Liver (tissue), 9 donors: ENCODE measurements around the gene ANTXR2. TPM values are rescaled to one million over a fixed set of nuclear protein-coding genes. Genes with fewer than 3 reads are reported as not detected.

Source experiments
- DNase-seq: peaks from one replicate; pipeline ENCODE4 v3.0.0-alpha.2; 2017; ENCODE audit warnings: low spot score
- H3K27ac ChIP-seq, 2 donors: one replicate each; pipeline ENCODE4 v1.7.0; 2013; ENCODE audit warnings: inconsistent platforms in 2 of 2, low read length in 2 of 2, control low read depth in 1 of 2, low read depth in 1 of 2, mild to moderate bottlenecking in 1 of 2
- H3K27me3 ChIP-seq, 4 donors: one replicate each; pipeline versions ENCODE4 v1.6.1 to v1.7.0; 2013; ENCODE audit warnings: low read length in 3 of 4, inconsistent platforms in 1 of 4, mild to moderate bottlenecking in 1 of 4, moderate library complexity in 1 of 4; ENCODE audit not compliant: control insufficient read depth in 4 of 4, insufficient read depth in 4 of 4
- H3K36me3 ChIP-seq, 4 donors: one replicate each; pipeline versions ENCODE4 v1.6.1 to v1.7.0; 2013; ENCODE audit warnings: low read length in 3 of 4, mild to moderate bottlenecking in 3 of 4, low read depth in 1 of 4, moderate library complexity in 1 of 4; ENCODE audit not compliant: control insufficient read depth in 4 of 4, insufficient read depth in 3 of 4
- H3K4me1 ChIP-seq, 4 donors: one replicate each; pipeline versions ENCODE4 v1.6.1 to v1.7.0; 2013; ENCODE audit warnings: low read length in 3 of 4, mild to moderate bottlenecking in 3 of 4, moderate library complexity in 1 of 4; ENCODE audit not compliant: control insufficient read depth in 4 of 4, insufficient read depth in 4 of 4
- H3K4me3 ChIP-seq, 3 donors: one replicate each; pipeline versions ENCODE4 v1.6.1 to v1.7.0; 2013; ENCODE audit warnings: low read length in 3 of 3, control low read depth in 1 of 3, low read depth in 1 of 3, mild to moderate bottlenecking in 1 of 3
- H3K9ac ChIP-seq, 2 donors: one replicate each; pipeline ENCODE4 v1.7.0; 2013; ENCODE audit warnings: low read length in 2 of 2, mild to moderate bottlenecking in 2 of 2, moderate library complexity in 2 of 2, control low read depth in 1 of 2, low read depth in 1 of 2
- H3K9me3 ChIP-seq, 4 donors: one replicate each; pipeline versions ENCODE4 v1.6.1 to v1.7.0; 2013; ENCODE audit warnings: low read length in 3 of 4; ENCODE audit not compliant: control insufficient read depth in 4 of 4
- FOXA1 ChIP-seq: IDR thresholded peaks from 2 replicates; pipeline ENCODE4 v1.6.1; 2016; ENCODE audit warnings: antibody characterized with exemption
- GABPA ChIP-seq, 2 donors: IDR thresholded peaks in 1 of 2; conservative IDR thresholded peaks in 1 of 2; 2 replicates each; pipeline ENCODE4 v1.6.1; 2016; ENCODE audit warnings: antibody characterized with exemption in 2 of 2, mild to moderate bottlenecking in 1 of 2, moderate library complexity in 1 of 2
- HNF4A ChIP-seq, 2 donors: conservative IDR thresholded peaks; 2 replicates each; pipeline ENCODE4 v1.6.1; 2016; ENCODE audit warnings: antibody characterized with exemption in 2 of 2, mild to moderate bottlenecking in 2 of 2
- NR2F2 ChIP-seq: IDR thresholded peaks from 2 replicates; pipeline ENCODE4 v1.6.1; 2016; ENCODE audit warnings: antibody characterized with exemption
- RXRA ChIP-seq, 2 donors: IDR thresholded peaks; 2 replicates each; pipeline ENCODE4 v1.6.1; 2017 to 2018; ENCODE audit warnings: antibody characterized with exemption in 2 of 2, mild to moderate bottlenecking in 1 of 2
- SP1 ChIP-seq: IDR thresholded peaks from 2 replicates; pipeline ENCODE4 v1.6.1; 2018; ENCODE audit warnings: antibody characterized with exemption, mild to moderate bottlenecking
- TAF1 ChIP-seq: conservative IDR thresholded peaks from 2 replicates; pipeline ENCODE4 v1.6.1; 2016; ENCODE audit warnings: antibody characterized with exemption, mild to moderate bottlenecking
- WGBS: extraction: QIAGEN DNeasy Blood & Tissue Kit; methylation state at CpG from one replicate; pipeline ENCODE4 v1.1.7; 2013; 5-methylcytosine and 5-hydroxymethylcytosine counted together
- polyA plus RNA-seq, 2 donors: library from polyadenylated mRNA; stranded (reverse) in 1 of 2; unstranded in 1 of 2; fragments of 200-250 nt in 1 of 2; fragments of >200 nt in 1 of 2; fragmentation: Nextera tagmentation in 1 of 2; extraction: Ambion mirVana in 1 of 2; gene quantifications; one replicate each; pipeline versions ENCODE4 v1.2.1 to v1.2.3, GENCODE V29; 2013 to 2015
- total RNA-seq, 2 donors: library from RNA; depleted of rRNA; stranded (reverse); fragments of >200 nt; gene quantifications; one replicate each; pipeline ENCODE4 v1.2.3, GENCODE V29; 2014
- TF ChIP-seq, protein P1 (sequence below): IDR thresholded peaks from 2 replicates; pipeline ENCODE4 v1.6.1; 2016; ENCODE audit warnings: antibody characterized with exemption
- TF ChIP-seq, protein P2 (sequence below): fragments of 150-350 bp; IDR thresholded peaks from 2 replicates; pipeline ENCODE4 v1.5.1; 2017; ENCODE audit warnings: improper control_type of control experiment, low read depth, low read length; ENCODE audit not compliant: missing input control
- TF ChIP-seq, protein P3 (sequence below): IDR thresholded peaks from 2 replicates; pipeline ENCODE4 v1.6.1; 2016; ENCODE audit warnings: antibody characterized with exemption
- TF ChIP-seq, protein P4 (sequence below): IDR thresholded peaks from 2 replicates; pipeline ENCODE4 v1.6.1; 2016; ENCODE audit warnings: antibody characterized with exemption
- donor health status: healthy.
- donor health status: healthy.
- donor health status: healthy.
- donor health status: healthy.
- donor health status: healthy.

ANTXR2 gene
- total and polyA plus RNA-seq, 4 donors: 16.1 to 30.5 (median 21.3) TPM

DNA sequence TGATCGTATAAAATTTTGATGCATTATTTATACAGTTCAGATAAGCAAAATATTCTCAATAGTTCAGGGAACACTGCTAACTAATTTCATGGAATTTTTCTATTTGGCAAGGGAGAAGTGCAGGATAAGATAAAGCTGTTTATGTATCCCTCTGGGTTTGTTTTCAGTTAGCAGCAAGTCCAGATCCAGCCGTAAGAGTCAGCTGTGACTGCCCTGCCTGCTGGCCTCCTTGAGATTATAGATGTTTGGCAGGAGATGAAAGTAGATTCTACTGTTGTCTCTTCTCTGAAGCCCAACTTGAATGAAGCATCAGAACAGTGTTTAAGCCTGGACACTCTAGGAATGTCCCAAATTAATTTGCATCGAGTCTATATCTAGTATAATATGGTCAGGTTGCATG lies 29.5 kb downstream of the ANTXR2 start:
- TF ChIP-seq FOXA1: no peak
- peak; percentile 23 for TF ChIP-seq NR2F2
- H3K27ac ChIP-seq: no peak overlapping the region

DNA sequence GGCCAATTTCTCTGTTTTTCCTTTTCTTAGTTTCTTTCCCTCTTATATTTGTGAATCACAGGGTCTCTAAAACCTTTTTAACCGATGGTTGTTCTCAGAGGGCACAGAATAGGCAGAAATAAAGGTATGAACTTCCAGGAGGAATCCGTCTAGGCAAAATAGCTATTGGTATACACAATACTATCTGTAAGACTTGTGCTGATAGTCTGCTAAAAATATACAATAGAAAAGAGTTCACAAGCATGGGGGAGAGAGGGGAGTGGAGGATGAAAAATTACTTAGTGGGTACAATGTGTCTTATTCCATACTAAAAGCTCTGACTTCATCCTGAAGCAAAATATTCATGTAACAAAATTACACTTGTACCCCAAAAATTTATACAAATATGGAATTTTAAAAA lies 30.2 kb downstream of the ANTXR2 start:
- Histone ChIP-seq H3K36me3 (peaks cover 2 to 18% (median 7%) of the 10 kb centered on the region in 4 donors), H3K27me3 (no peaks in the 10 kb centered on the region), H3K27ac (no peak overlapping the region), H3K4me3 (no peak overlapping the region), H3K9ac (no peak overlapping the region), H3K9me3 (no peaks in the 10 kb centered on the region), H3K4me1 (no peaks in the 10 kb centered on the region)
- 93% methylated on average over 2 of the region's 2 CpGs for WGBS
- TF ChIP-seq GABPA (IDR thresholded peaks at IDR 0.05 in 1 of 2, conservative IDR thresholded peaks at IDR 0.05 in 1 of 2) (no peak), HNF4A (conservative IDR thresholded peaks at IDR 0.05) (no peak), RXRA (IDR thresholded peaks at IDR 0.05) (no peak)
- TF ChIP-seq, protein P1, sequence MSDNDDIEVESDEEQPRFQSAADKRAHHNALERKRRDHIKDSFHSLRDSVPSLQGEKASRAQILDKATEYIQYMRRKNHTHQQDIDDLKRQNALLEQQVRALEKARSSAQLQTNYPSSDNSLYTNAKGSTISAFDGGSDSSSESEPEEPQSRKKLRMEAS: no peak
- TF ChIP-seq, protein P2, sequence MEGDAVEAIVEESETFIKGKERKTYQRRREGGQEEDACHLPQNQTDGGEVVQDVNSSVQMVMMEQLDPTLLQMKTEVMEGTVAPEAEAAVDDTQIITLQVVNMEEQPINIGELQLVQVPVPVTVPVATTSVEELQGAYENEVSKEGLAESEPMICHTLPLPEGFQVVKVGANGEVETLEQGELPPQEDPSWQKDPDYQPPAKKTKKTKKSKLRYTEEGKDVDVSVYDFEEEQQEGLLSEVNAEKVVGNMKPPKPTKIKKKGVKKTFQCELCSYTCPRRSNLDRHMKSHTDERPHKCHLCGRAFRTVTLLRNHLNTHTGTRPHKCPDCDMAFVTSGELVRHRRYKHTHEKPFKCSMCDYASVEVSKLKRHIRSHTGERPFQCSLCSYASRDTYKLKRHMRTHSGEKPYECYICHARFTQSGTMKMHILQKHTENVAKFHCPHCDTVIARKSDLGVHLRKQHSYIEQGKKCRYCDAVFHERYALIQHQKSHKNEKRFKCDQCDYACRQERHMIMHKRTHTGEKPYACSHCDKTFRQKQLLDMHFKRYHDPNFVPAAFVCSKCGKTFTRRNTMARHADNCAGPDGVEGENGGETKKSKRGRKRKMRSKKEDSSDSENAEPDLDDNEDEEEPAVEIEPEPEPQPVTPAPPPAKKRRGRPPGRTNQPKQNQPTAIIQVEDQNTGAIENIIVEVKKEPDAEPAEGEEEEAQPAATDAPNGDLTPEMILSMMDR: no peak
- TF ChIP-seq, protein P3, sequence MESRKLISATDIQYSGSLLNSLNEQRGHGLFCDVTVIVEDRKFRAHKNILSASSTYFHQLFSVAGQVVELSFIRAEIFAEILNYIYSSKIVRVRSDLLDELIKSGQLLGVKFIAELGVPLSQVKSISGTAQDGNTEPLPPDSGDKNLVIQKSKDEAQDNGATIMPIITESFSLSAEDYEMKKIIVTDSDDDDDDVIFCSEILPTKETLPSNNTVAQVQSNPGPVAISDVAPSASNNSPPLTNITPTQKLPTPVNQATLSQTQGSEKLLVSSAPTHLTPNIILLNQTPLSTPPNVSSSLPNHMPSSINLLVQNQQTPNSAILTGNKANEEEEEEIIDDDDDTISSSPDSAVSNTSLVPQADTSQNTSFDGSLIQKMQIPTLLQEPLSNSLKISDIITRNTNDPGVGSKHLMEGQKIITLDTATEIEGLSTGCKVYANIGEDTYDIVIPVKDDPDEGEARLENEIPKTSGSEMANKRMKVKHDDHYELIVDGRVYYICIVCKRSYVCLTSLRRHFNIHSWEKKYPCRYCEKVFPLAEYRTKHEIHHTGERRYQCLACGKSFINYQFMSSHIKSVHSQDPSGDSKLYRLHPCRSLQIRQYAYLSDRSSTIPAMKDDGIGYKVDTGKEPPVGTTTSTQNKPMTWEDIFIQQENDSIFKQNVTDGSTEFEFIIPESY: no peak
- no peak for DNase-seq

More for the DNA sequence above, 29.5 kb downstream of the ANTXR2 start:
- H3K9ac ChIP-seq: no peak overlapping the region
- H3K36me3 ChIP-seq: peaks cover 2 to 22% (median 7%) of the 10 kb centered on the region in 4 donors
- no peaks in the 10 kb centered on the region for H3K27me3 ChIP-seq
- no peak overlapping the region for H3K4me3 ChIP-seq
- no peak for DNase-seq
- no peaks in the 10 kb centered on the region for H3K4me1 ChIP-seq
- WGBS: 75% methylated on average over 3 of the region's 3 CpGs
- no peaks in the 10 kb centered on the region for H3K9me3 ChIP-seq

DNA sequence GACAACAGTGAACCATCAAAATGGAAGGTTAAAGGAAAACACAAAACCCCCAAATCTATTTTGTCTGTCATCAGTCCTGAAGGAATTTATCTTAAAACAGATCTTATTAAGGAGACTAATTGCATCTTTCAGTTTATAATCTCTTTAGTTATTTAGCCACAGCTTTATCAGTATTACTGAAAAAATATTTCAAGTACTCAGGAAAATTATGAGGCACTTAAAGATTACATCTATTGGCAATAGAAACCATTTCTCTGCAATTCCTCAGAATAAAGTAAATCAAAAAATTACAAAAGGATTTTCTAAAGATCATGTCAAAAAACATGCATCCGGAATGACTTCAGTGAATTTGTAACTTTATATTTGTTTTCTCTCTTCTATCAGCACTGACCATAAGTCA lies 35.2 kb downstream of the ANTXR2 start:
- H3K36me3 ChIP-seq: peaks cover 0 to 15% (median 4%) of the 10 kb centered on the region in 4 donors
- H3K4me1 ChIP-seq: peaks cover 0 to 3% (median 0%) of the 10 kb centered on the region in 4 donors
- TF ChIP-seq RXRA (IDR thresholded peaks at IDR 0.05): no peak
- no peak for TF ChIP-seq TAF1
- TF ChIP-seq HNF4A (conservative IDR thresholded peaks at IDR 0.05): no peak
- TF ChIP-seq FOXA1: no peak
- no peak for TF ChIP-seq SP1
- TF ChIP-seq, protein P4, sequence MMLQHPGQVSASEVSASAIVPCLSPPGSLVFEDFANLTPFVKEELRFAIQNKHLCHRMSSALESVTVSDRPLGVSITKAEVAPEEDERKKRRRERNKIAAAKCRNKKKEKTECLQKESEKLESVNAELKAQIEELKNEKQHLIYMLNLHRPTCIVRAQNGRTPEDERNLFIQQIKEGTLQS: no peak
- no peak overlapping the region for H3K9ac ChIP-seq
- no peak overlapping the region for H3K4me3 ChIP-seq
- DNase-seq: no peak
- no peaks in the 10 kb centered on the region for H3K9me3 ChIP-seq
- no peaks in the 10 kb centered on the region for H3K27me3 ChIP-seq
- no peak overlapping the region for H3K27ac ChIP-seq
- 72% methylated on average over 1 of the region's 1 CpG for WGBS
